ENCODE measurements around the gene IFI44L. TPM values are rescaled to one million over a fixed set of nuclear protein-coding genes. Genes with fewer than 3 reads are reported as not detected.

The IFI44L gene
- polyA plus RNA-seq, 5 donors: 2.8 to 5.6 (median 3.7) TPM

DNA sequence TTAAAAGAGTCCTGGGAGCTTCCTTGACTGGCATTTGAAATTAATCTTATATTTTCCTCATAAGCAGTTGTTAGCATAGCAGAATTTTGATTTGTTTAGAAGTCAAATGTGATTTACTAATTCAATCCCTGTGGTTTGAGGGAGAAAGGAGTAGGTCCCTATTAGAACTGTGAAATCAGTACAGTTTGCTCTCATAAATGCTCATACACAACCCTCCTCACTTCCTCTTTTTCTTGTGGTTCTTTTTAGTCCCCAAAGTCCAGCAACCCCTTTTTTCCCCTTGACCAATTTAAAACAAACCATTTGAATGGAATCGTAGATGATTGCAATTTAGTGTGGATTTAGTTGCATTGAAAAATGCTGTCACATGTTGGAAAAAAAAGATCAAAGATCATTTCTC, 20.2 kb downstream of the IFI44L start:
- no peak for DNase-seq

DNA sequence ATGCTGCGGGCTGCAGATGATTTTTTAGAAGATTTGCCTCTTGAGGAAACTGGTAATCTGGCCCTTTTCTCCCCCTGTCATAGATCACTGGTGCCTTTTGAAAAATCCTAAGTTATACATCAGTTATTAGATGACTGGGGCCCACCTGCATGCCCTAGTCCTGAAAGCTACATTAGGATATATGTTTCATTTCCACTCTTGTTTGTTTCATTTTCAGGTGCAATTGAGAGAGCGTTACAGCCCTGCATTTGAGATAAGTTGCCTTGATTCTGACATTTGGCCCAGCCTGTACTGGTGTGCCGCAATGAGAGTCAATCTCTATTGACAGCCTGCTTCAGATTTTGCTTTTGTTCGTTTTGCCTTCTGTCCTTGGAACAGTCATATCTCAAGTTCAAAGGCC, 21.3 kb downstream of the IFI44L start:
- DNase-seq: no peak

DNA sequence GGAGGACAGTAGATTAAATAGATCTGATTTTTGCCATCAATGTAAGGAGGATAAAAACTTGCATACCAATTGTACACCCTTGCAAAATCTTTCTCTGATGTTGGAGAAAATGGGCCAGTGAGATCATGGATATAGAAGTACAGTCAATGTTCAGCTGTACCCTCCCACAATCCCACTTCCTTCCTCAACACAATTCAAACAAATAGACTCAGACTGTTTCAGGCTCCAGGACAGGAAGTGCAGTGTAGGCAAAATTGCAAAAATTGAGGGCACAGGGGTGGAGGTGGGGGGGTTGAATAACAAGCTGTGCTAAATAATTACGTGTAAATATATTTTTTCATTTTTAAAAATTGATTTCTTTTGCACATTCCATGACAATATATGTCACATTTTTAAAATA, 25.5 kb downstream of the IFI44L start:
- peak in 1 of 2 donors; percentile 2 for DNase-seq

DNA sequence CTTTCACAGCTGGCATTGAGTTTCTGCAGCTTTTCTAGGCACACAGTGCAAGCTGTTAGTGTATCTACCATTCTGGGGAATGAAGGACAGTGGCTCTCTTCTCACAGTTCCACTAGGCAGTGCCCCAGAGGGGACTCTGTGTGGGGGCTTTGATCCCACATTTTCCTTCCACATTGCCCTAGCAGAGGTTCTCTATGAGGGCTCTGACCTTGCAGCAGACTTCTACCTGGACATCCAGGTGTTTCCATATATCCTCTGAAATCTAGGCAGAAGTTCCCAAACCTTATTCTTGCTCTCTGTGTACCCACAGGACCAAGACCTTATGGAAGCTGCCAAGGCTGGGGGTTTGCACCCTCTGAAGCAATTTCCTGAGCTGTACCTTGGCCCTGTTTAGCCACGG, 27.0 kb downstream of the IFI44L start:
- no peak for DNase-seq

DNA sequence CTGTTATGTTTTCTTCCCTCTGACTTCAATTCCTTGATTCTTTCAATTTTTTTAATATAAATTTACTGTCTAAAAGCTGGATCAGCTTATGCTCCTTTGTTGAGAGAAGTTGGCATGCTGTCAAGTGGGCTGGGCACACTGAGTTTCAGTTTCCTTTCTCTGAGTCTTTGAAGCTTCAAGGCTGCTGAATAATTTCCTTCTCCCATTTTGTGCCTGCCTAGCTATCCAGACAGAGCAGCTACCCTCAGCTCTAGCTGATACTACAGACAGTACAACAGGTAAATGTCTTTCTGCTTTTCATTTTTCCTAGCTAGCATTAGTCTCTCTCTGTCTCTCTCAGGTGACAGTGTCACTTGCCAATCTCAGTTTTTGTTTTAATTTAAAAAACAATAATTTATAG, 29.4 kb downstream of the IFI44L start, which contains the start of gene IFI44:
Gene IFI44, plus strand, starts transcription at position 204 of the 400 bp plus-strand sequence. CDS start 365 bp downstream, outside the sequence.
- DNase-seq: peak; percentile 83 to 86

DNA sequence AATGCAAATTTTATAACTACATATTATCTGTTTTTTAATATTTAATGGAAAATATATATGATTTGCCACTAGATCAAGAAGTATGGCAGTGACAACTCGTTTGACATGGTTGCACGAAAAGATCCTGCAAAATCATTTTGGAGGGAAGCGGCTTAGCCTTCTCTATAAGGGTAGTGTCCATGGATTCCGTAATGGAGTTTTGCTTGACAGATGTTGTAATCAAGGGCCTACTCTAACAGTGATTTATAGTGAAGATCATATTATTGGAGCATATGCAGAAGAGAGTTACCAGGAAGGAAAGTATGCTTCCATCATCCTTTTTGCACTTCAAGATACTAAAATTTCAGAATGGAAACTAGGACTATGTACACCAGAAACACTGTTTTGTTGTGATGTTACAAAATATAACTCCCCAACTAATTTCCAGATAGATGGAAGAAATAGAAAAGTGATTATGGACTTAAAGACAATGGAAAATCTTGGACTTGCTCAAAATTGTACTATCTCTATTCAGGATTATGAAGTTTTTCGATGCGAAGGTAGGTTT, 29.9 kb downstream of the IFI44L start:
- DNase-seq: peak; percentile 10 to 13

DNA sequence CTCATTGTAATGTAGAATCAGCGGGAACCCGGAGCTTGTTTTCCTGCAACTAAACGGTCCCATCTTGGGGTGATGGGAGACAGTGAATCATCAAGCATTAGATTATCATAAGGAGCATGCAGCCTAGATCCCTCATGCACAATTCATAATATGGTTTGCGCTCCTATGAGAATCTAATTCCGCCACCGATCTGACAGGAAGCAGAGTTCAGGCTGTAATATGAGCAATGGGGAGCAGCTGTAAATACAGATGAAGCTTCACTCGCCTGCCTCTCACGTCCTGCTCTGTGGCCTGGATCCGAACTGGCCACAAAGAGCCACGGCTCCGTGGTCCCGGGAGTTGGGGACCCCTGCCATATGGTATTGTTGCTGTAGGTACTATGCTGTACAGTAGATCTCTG, 31.0 kb downstream of the IFI44L start:
- DNase-seq: peak in 1 of 2 donors; percentile 6

DNA sequence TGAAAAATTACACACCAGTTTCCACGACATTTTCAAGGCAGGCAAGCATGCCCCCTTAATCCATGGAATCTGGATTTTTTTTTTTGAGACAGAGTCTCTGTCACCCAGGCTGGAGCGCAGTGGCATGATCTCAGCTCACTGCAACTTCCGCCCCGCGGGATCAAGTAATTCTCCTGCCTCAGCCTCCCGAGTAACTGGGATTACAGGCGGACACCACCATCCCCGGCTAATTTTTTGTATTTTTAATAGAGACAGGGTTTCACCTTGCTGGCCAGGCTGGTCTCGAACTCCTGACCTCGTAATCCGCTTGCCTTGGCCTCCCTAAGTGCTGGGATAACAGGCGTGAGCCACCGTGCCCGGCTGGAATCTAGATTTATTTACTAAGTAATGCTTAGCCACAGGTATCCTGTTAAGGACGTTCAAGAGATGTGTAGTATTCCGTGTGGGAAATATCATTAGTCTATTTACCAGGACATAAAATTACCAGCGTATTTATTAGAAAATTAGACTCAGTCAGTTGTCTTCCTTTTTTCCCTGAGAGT, 31.8 kb downstream of the IFI44L start:
- no peak for DNase-seq

DNA sequence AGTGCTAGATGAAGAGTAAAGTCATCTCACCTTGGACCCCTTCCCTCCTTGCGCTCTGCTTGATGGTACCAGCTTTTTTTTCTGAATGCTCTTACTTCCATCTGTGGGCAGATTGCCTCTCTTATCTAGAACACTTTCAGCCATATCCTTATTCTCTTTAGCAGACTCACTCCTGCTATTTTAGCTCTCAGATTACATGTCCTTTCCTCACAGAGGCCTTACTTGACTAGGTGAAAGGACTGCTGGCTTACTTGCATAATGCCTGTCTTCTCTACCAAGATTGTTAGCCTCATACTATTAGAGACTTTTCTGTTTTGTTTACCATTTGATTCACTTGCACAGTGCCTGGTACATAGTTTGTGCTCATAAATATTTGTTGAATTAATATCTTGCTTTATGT, 38.7 kb downstream of the IFI44L start:
- no peak for DNase-seq

DNA sequence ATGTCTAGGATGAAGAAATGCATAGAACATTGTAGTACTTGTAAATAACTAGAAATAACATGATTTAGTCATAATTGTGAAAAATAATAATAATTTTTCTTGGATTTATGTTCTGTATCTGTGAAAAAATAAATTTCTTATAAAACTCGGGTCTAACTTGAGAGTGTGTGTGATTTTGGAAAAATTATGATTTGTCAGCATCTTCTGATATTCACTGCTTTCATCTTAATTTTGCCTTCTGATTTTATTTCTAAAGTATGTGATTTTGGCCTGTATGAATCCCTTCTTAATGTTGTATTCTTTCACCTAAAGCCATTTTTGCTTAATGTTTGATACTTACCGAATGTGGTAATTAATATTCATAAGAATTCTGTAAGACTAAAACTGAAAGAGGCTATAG, 43.7 kb downstream of the IFI44L start:
- no peak for DNase-seq

DNA sequence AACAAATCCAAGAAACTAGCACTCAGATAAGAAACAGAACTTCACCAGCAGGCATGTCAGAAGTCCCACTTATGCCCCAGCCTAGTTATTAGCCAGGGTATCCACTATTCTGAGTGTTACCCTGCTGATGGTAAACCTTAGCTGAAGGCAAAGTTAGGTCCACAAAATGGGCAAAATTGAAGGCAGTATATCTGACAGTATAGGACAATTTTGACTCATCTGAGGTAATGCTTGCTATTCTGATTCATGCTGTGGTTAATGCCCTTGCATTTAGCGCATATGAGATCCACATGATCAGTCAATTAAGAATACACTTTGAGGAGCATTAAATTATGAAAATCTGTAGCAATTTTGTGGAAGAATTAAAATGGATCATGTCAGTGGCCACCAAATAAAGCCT, 44.5 kb downstream of the IFI44L start:
- DNase-seq: no peak

DNA sequence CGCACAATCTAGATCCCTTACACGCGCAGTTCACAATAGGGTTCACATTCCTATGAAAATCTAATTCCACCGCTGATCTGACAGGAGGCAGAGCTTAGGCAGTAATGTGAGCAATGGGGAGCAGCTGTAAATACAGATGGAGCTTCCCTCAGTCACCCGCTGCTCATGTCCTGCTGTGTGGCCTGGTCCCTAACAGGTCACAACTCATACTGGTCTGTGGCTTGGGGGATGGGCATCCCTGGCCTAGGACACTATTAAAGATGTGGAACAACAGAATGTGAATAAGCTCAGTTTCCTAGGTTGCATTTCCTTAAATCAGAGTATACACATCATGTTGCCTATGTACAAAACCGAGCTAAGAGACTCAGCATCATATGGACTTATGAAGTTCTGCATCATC, 45.6 kb downstream of the IFI44L start:
- no peak for DNase-seq

DNA sequence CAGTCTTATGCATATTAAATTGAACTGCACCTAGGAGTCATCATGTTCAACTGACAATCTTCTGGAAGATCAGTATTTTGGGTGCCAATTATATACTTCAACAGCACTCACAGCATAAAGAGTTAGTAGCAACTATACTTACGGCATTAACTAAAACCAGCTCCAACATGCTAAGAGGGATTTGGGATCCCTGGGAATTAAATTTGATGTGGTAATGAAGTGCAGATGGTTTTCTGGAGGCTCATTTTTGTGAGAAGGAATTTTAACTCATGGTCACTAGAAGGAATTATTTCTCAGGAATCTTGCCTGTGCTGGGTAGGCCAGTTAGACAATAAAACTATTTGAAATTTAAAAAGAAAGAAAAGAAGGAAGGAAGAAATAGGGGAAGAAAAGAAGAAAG, 47.7 kb downstream of the IFI44L start:
- no peak for DNase-seq

DNA sequence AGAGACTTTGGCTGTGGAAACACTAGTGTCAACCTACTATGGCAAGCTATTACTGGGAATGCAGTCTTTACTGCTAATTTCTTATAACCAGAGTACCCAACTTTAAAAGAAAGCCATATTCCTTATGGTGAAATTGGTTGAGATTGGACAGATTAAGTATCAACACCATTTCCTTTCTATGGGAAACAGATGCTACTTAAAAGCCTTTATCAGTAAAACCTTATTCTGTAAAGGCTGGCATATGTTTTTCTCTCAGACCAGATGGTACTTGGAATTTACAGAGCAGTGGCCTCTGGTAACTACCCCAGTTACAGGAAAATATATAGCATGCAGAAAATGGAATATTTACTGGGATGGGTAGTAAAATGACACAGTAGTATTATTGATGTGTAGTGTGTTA, 48.2 kb downstream of the IFI44L start:
- no peak for DNase-seq

DNA sequence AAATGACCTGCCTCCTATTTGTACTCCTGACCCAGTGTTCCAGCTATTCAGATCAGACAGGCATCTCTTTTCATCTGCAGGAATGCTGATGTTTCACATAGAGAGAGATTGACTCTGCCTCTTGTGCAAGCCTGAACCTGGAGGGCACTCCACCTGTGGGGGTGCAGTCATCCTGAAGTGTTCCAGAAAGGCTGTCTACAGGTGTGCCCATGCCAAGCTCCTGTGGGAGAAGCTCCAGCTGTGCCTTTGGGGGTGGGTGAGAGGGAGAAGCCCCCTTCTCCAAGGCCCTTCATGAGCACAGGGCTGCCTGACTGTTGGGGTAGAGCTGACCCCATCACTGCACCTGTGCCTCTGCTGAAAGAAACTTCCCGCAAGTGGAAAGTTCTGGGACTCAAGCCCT, 52.2 kb downstream of the IFI44L start:
- DNase-seq: no peak

DNA sequence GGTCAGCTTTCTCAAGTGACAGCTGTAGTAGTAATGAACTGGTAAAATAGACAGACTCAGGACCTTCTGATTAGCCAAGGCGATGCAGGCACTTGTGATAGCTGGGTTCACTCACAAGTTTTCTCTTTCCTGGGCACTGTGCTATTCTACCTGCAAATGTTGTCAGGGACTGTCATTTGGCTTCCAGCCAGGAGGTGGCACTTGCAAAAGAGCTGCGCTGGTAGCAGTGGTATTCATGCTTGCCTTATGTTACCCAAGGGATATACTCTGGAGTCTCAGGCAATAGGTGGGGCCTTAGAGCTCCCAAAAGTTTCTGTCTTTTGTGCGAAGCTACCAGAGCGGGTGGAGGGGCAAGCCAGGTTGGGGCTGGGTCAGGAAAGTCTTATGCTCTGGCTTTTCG, 52.9 kb downstream of the IFI44L start:
- no peak for DNase-seq

DNA sequence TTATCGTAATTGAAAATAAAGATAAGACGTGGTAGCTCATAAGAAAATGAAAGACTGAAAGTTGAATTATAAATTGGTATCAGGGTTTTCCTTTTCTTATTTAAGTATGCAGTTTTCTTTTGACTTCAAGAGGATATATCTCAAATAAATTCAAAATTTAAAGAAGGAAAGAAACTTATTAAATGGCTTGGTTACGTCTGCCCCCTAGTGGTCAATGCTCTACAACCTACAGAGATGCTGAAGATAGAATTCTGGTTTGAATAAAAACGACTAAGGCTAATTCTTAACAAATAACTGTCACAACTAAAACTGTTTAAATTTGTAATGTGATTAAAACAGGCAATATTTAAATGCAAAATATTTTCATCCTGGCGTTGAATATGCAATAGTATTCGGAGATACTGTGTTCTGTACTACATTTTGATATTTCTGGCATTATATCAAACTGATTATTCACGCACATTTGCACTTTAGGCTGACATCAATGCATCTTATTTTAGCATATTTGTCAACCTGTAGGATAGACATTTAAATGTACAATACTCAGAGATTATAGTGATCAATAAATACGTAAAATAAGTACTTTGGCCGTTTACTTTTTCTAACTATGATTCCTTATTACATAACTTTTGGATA, 56.2 kb downstream of the IFI44L start:
- DNase-seq: peak; percentile 16 to 55

DNA sequence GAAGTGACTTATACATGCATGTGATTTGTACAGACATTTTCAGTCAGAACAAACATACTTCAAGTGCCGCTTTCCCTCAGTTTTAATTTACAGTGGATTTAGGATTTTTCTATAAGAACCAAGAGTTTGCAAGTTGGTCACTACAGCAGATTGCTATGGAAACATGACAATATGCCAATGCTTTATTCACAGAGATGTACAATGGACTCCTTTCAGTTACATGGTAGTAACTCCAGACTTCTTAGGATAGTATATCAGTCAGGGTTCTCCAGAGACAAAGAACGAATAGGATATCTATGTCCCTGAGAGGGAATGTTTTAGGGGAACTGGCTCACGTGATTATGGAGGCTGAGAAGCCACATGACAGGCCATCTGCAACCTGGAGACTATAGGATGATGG, 56.7 kb downstream of the IFI44L start:
- DNase-seq: no peak

DNA sequence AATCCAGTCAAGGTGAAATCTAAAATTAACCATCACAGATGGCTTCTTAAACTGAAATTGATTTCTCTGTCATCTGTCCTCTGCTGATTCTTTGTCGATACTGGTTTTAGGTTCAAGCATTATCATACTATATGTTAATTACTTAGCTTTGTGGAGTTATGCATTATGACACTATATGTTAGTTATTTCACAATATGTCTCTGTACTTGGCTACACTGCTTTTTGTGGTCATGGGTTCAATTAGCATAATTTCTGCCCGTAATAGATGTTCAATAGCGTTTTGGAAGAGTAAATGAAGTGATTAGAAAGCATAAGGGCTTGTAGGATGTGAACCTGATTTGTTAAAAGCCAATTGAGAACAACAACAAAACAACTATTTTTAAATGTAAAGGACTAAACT, 57.5 kb downstream of the IFI44L start:
- DNase-seq: no peak

DNA sequence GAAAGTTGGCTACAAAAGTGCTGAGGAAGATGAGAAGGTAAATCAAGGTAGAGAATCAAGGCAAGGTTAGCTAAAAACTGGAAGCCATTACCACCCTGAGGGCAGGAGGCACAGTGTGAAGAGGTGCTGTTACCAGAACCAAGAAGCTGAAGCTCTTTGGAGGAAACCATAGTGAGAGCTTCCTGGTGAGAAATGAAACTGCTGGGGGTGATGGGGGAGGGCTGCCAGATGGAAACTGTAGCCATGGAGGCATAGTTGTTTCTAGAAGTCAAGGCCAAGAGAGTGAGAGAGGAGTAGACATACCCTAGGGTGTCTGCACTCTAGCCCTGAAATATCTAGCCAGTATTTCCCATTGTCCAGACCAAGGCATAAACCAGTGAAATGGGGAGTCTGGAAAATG, 58.1 kb downstream of the IFI44L start:
- DNase-seq: no peak

DNA sequence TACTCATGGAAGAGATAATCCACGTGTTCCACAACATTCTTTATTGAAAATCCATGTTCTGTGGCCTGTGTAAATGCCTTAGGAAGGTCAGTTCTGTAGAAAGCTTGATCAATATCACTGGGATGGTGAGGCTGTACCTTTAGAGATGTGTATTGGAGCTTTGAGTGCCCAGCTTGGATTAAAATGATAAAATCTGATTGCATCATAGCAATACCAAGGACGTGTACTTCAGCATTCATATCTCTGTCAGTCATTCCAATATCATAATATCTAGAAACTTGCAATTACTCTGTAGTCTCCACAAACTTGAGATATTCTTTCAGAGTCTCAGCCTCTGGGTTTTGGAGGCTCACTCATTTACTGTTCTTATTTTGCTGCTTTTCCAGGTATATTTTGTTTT, 61.0 kb downstream of the IFI44L start:
- no peak for DNase-seq

DNA sequence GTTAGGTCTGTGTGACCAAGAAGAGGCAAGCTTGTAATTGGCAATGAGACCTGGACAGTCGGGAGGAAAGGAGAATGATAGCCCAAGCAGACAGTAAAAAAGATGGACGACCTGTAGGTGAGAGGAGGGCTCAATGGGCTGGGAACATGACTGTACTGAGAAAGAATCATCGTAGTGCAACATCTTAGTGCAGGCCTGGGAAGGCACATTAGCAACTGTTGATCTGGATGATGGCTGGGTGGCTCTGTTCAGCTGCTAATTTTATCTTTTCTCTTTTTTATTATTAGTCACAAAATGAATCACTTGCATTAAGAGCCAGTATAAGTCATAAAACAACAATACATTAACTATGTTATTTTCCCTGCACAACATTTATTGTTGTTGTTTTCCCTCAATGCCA, 62.2 kb downstream of the IFI44L start:
- no peak for DNase-seq

DNA sequence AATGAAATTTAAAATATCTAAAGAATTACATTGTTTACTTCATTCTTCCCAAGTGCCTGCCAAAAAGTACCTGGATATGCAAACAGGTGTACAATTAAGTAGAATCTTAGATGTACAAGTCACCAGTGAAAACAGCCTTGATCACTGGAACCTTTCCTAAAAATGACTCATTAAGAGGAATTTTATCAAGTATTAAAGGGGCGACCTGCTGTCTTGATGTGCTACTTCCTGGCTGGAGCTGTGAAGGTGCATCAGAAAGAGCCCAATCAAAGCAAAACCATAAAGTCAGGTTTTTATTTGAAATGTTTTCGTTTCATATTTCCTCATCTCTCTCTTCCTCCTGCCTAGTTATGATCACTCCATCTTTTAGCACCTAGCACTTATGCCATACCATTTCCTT, 62.8 kb downstream of the IFI44L start:
- no peak for DNase-seq

DNA sequence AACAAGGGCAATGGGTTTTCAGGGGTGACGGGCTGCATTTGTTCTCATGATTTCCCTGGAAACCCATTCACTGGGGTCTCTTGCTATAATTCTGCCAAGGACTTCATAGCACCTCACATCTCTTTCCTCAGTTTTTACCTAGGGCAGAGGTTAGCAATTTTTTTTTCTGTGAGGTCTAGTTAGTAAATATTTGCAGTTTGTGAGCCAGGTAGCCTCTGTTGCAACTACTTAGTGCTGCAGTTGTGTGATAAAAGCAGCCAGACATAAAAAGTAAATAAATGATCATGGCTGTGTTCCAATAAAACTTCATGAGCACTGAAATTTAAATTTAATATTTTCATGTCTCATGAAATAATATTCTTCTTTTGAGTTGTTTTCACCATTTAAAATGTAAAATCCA, 67.1 kb downstream of the IFI44L start:
- no peak for DNase-seq
